Bronchus fibroblast of lung (primary cell): Measurements from ENCODE around the gene VCX3A. TPM values are rescaled to one million over a fixed set of nuclear protein-coding genes. Genes with fewer than 3 reads are reported as not detected.

Source experiments
- total RNA-seq: library from RNA; depleted of rRNA; stranded (reverse); fragments of >200 nt; gene quantifications from 2 replicates; pipeline ENCODE4 v1.2.3, GENCODE V29; 2015

Gene VCX3A
- total RNA-seq: not detected in 2 replicates

DNA sequence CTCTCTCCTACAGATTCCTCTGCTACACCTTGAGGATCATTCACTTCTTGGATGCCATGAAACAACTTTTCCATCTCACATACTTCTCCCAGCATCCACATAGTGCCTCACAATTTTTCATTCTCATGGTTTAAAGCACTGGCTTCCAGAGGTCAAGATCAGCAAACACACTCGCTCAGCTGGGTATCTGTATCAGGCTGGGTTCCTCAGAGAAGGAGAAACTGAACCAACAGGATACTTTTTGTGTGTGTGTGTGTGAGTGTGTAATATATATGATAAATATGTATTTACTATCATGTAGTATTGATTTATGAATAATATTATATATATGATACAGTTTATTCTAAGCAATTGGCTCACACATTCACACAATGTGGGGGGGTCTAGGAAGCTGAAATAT lies at the start of gene VCX3A:
TSS of gene VCX3A (minus strand) at position 101 of the 400 bp plus-strand sequence. CDS start 621 bp downstream, outside the sequence.

